ENCODE data around the gene VSTM4.

DNA sequence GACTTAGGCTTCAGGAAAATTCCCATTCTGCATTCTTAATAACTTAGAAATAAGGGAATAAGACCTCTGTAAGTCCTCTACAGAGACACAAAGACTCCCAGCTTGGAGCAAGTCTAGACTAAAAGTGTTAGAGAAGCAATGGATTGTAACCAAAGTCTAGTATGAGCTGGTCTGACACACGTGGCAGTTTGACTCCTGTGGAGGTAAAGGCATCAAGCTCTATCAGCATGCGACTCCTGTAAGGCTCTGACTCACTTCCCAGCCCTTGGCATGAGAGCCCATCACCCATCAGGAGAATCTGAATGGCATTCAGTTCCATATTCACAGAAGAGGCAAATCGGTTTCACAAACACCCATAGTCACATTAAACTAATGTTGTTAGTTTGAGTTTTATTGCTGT is 4.4 kb upstream of the VSTM4 start:
- no peak for TF ChIP-seq POLR2A (IDR thresholded peaks at IDR 0.05)
- TF ChIP-seq, protein P1, sequence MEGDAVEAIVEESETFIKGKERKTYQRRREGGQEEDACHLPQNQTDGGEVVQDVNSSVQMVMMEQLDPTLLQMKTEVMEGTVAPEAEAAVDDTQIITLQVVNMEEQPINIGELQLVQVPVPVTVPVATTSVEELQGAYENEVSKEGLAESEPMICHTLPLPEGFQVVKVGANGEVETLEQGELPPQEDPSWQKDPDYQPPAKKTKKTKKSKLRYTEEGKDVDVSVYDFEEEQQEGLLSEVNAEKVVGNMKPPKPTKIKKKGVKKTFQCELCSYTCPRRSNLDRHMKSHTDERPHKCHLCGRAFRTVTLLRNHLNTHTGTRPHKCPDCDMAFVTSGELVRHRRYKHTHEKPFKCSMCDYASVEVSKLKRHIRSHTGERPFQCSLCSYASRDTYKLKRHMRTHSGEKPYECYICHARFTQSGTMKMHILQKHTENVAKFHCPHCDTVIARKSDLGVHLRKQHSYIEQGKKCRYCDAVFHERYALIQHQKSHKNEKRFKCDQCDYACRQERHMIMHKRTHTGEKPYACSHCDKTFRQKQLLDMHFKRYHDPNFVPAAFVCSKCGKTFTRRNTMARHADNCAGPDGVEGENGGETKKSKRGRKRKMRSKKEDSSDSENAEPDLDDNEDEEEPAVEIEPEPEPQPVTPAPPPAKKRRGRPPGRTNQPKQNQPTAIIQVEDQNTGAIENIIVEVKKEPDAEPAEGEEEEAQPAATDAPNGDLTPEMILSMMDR (IDR thresholded peaks at IDR 0.05): no peak
- no peak for TF ChIP-seq POLR2AphosphoS5 (IDR thresholded peaks at IDR 0.05)
